GM12891 (cell line): Measurements from ENCODE around the gene GPR37L1.
"Not testable (repeated sequence)": the region's sequence is repeated elsewhere in the genome, so short reads cannot be mapped to it uniquely, and the experiment has no call there.

Source experiments
- DNase-seq: peaks from one replicate; pipeline ENCODE4 v3.0.0; 2011; ENCODE audit warnings: low spot score; ENCODE audit not compliant: insufficient read length
- FAIRE-seq: peaks from 2 replicates; lab custom pipeline; 2011; peaks lifted over from hg19 to GRCh38; lab: Jason Lieb, UNC
- PAX5 ChIP-seq: IDR thresholded peaks from 2 replicates; pipeline ENCODE4 v1.6.1; 2011; ENCODE audit warnings: low read length, moderate library complexity, mild to moderate bottlenecking; ENCODE audit not compliant: insufficient read depth, severe bottlenecking
- POLR2A ChIP-seq: IDR thresholded peaks from 2 replicates; pipeline ENCODE4 v1.6.1; 2011; ENCODE audit warnings: low read depth, low read length, control low read depth
- POLR2AphosphoS5 ChIP-seq: IDR thresholded peaks from 2 replicates; pipeline ENCODE4 v1.6.1; 2011; ENCODE audit warnings: low read depth, low read length, control low read depth
- POU2F2 ChIP-seq: IDR thresholded peaks from 2 replicates; pipeline ENCODE4 v1.6.1; 2011; ENCODE audit warnings: low read depth, mild to moderate bottlenecking, control low read depth, low read length, moderate library complexity
- SPI1 ChIP-seq: IDR thresholded peaks from 2 replicates; pipeline ENCODE4 v1.6.1; 2011; ENCODE audit warnings: low read depth, low read length, control low read depth
- TAF1 ChIP-seq: IDR thresholded peaks from 2 replicates; pipeline ENCODE4 v1.6.1; 2011; ENCODE audit warnings: low read depth, low read length, control low read depth

GPR37L1 gene

DNA sequence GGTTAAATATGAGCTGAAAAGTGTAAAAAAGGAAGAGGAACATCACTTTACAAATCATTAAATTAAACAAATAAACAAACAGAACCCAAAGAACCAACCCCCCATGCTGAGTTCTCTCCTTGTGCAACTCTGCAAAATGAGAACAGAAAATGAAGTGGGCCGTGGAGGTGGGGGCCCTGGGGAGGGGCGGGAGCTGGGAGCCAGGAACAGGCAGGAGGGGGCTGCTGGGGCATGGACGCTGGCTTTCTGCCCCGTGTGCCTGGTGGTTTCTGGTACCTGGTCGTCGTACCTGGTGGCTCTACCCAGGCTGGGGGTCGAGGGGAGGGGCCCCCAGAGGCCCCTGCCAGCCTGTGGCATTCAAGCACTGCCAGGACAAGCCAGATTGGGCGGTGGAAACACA lies 10.8 kb downstream of the GPR37L1 start:
- TF ChIP-seq TAF1 = no peak
- no peak for TF ChIP-seq POLR2AphosphoS5
- TF ChIP-seq POU2F2 = no peak
- TF ChIP-seq SPI1 = no peak
- TF ChIP-seq PAX5 = no peak
- TF ChIP-seq POLR2A = no peak
- FAIRE-seq = no peak
- DNase-seq = no peak

DNA sequence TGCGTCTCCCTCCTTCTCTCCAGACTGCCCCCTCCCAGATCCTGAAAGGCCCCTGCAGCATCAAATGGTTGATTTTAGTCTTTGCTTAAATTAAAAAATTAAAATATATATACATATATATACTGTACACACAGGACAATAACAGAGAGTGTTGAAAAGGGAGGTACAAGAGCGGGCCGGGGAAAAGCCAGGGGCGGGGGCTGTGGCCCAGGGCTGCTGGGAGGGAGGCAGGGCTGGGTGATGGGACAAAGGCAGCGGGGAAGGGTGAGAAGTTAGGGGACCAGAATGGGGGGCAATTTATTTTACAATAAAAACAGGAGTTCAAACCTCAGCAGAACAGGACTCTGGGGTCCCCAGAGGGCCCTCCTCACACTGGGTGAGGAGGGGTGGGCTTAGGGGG lies 11.3 kb downstream of the GPR37L1 start:
- TF ChIP-seq PAX5 = no peak
- DNase-seq (no peak), FAIRE-seq (no peak)

DNA sequence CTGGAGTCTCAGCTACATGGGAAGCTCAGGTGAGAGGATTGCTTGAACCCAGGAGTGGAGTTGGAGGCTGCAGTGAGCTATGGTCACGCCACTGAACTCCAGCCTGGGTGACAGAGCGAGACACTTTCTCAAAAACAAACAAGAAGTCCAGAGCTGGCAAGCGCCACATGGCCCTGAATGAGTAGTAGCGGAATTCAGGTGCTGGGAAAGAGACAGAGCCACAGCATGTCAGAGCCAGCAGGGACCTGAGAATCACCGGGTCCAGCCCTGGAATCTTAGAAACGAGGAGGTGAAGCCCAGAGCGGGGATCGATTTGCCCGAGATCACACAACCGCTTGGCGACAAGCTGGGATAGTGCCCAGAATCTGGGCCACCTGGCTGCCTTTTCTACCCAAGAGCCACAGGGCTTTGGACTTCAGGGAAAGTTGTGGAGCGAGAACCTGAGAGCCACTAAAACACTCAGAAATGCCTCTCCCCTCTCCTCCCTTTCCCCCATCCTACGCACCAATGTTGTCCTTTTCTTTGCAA lies 12.0 kb downstream of the GPR37L1 start:
- TF ChIP-seq POU2F2 (no peak), TAF1 (no peak), POLR2AphosphoS5 (no peak), POLR2A (no peak), SPI1 (no peak), PAX5 (no peak)
- no peak for FAIRE-seq

DNA sequence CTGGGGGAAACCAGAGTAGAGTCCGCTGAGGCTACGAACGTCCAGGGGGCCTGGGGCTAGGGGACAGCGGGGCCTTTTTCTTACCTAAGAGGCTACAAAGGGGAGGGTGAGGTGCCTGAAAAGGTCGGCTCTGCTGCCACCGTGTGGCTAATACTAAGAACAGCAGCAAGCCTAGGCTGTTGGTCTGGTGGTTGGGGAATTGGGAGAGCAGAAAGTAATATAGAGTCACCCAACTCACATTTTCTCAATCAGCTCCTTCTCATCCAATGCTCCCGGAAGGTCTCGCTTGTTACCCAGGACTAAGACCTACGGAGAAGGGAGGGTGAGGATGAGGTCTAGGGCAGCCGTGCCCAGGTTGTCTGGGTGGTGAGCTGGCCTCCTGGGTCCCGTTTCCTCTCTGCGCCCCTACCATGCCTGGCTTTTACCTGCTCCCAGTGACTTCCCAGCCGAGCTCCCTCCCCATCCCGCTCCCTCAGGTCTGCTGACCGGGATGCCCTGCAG lies 12.6 kb downstream of the GPR37L1 start:
- DNase-seq (peak; percentile 91), FAIRE-seq (peak; percentile 95)
- TF ChIP-seq SPI1 = no peak
- no peak for TF ChIP-seq POLR2A
- TF ChIP-seq POLR2AphosphoS5 = no peak
- TF ChIP-seq TAF1 = no peak
- no peak for TF ChIP-seq POU2F2
- no peak for TF ChIP-seq PAX5

More for the DNA sequence above, 12.0 kb downstream of the GPR37L1 start:
- no peak for DNase-seq

DNA sequence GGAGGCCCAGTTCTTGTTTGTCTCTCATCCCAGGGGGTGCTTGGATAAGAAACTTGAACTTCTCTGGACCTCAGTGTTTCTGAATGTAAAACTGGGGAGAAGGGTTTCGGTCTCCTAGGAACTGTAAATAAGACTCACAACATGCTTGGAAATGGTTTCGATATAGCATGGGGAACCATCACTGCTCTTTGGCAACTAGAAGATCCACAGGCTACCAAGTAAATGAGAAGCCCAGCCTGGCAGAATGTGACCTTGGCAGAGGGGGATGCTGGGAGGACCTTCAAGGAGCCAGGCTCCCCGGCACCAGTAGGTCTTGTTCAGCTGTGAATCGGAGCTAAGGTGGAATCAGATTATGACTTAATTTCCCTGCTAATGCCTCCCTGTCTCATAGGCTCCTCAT lies 18.1 kb downstream of the GPR37L1 start:
- FAIRE-seq = no peak
- DNase-seq = no peak
- TF ChIP-seq PAX5 = no peak
- TF ChIP-seq POLR2A = no peak
- no peak for TF ChIP-seq TAF1
- no peak for TF ChIP-seq SPI1
- TF ChIP-seq POU2F2 = no peak
- no peak for TF ChIP-seq POLR2AphosphoS5

DNA sequence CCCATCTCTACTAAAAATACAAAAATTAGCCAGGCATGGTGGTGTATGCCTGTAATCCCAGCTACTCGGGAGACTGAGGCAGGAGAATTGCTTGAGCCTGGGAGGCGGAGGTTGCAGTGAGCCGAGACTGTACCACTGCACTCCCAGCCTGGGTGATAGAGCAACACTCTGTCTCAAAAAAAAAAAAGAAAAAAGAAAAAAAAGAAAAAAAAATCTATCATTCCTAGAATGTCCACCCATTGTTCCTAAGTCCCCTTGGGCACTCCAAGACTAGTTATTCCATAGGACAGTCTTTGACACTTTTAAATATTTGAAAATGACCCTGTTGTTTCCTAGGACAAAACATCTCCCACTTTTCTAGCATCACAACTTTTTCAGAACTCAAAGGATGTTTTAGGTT lies 18.8 kb downstream of the GPR37L1 start:
- not testable (repeated sequence) for FAIRE-seq, DNase-seq

DNA sequence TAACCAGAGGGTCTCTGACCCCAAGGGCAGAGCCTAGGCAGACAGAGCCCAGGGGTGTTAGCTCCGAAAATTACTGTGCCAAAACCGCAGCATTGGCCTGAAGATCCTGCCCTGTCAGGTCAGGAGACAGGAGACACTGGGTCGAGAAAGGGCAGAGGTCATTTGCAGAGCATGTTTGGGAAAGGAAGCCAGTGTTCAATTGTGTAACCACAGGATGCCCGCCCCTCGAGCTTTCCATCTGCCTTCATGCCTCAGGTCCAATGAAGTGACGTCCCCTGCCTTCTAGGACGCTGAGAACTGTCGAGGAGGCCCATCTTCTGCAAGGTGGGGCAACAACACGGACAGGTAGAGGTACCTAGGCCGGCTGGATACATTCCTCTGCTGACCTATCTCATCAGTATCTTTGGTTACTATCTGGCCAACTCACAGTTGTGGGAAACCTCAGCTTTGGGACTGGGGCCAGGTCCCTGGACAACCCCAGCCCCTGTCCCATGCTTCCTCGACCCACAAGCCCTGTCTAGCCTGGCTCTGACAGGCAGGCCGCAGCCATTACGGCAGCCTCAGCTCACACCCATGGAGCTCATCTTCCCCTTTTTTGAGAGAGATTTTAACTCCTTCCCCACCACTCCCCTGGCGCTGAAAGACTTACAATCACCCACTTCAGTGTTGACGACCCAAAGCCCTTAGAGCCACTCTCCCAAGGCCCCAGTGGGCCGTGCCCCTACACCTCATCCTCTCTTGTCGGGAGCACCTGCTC lies 20.5 kb downstream of the GPR37L1 start:
- no peak for DNase-seq
- no peak for FAIRE-seq
- no peak for TF ChIP-seq POU2F2
- no peak for TF ChIP-seq PAX5
- TF ChIP-seq TAF1 = no peak
- no peak for TF ChIP-seq POLR2AphosphoS5
- no peak for TF ChIP-seq SPI1
- TF ChIP-seq POLR2A = peak; percentile 44; the same call in 1 of the 2 replicates

DNA sequence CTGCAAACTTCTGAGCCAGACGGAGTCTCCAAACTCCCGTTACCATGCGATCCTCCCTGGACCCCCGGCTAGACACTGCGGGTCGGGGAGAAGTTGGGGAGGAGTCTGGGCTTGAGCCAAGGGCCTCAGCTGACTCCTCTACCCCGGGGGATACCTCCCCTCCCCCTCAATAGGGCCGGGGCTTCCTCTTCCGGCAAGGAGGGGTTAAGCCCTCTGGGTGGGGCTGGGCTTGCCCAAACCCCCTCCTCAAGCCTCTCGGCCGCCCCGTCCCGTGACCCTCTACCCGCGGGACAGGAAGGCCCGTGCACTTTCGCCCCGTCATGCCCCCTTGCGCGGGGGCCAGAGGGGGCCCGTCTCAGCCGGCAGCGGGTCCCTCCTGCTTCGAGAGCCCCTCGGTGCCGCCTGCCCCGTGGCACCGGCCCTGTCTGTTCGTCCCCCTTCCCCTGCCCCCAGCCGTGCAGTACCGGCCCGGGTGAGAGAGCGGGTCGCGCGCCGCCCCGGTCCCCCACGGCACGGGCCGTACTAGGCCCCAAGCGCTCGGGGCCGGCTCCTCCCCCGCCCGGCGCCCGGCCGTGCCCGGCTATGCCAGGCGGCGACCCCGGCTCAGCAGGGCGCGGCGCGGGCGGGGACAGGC lies 21.2 kb downstream of the GPR37L1 start:
- no peak for TF ChIP-seq TAF1
- TF ChIP-seq SPI1 = peak; percentile 25; the same call in 1 of the 2 replicates
- FAIRE-seq (no peak), DNase-seq (no peak)

DNA sequence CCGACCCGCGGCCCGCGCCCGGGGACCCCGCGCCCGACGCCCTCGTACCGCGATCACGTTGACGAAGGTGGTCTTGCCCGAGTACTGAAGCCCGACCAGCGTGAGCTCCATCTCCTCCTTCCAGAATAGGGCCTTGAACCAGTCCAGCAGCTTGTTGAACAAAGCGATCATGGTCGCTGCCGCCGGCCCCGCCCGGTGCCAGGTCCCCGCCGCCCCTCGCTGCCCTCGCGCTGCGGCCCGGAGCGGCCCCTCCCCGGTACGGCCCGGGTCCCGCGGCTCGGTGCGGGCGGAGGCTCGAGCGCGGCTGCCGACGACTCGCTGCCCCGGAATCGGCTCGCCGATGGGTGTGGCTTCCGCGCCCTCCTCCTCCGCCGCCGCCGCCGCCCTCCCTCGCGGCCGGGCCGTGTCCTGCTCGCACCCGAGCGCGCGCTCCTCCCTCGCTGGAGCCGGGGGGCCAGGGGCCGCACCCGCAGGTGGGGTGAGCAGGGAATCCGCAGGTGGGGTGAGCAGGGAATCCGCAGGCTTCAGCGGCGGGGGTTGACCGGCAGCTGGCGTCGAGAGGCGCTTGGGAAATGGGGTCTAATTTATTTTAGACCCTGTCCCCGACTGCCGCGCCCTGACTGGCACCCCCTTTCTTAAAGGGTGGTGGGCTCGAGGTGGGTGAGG lies 21.8 kb downstream of the GPR37L1 start, which contains the start of gene ARL8A:
Gene ARL8A (minus strand): TSS at position 336 of the 666 bp plus-strand sequence. CDS start 165 bp downstream, at position 171.
- FAIRE-seq (peak; percentile 47), DNase-seq (peak; percentile 86)
- TF ChIP-seq POU2F2 (no peak), TAF1 (no peak), POLR2A (no peak; the same call in 1 of the 2 replicates), PAX5 (no peak), SPI1 (no peak), POLR2AphosphoS5 (no peak)
